Measurements from ENCODE around the gene FAM184B. TPM values are rescaled to one million over a fixed set of nuclear protein-coding genes. Genes with fewer than 3 reads are reported as not detected.

FAM184B gene
- total RNA-seq, 1 donor from 2014 or later = not detected

- no peaks in the 10 kb centered on the region for H3K9me3 ChIP-seq
- no peaks in the 10 kb centered on the region for H3K27me3 ChIP-seq
- no peaks in the 10 kb centered on the region for H3K4me1 ChIP-seq
- TF ChIP-seq POLR2A (IDR thresholded peaks at IDR 0.05) (no peak), POLR2AphosphoS5 (IDR thresholded peaks at IDR 0.05; ENCODE audit: insufficient read depth in 1 of 2, low read depth in 1 of 2) (no peak), CTCF (IDR thresholded peaks at IDR 0.05) (no peak)
- H3K4me3 ChIP-seq = no peak overlapping the region
- DNase-seq (ENCODE audit: extremely low spot score in 2 of 2) = no peak
- H3K36me3 ChIP-seq = no peaks in the 10 kb centered on the region
- intact Hi-C loops (cut with DNase I) = no loop called here
- H3K27ac ChIP-seq = no peak overlapping the region
Observed at GRCh38 chr4:17740702-17741101, 40.7 kb downstream of the FAM184B start.

- Histone ChIP-seq H3K27me3 (no peaks in the 10 kb centered on the region), H3K36me3 (no peaks in the 10 kb centered on the region), H3K27ac (no peak overlapping the region), H3K4me3 (no peak overlapping the region), H3K9me3 (no peaks in the 10 kb centered on the region), H3K4me1 (no peaks in the 10 kb centered on the region)
- no peak for TF ChIP-seq POLR2AphosphoS5 (IDR thresholded peaks at IDR 0.05; ENCODE audit: insufficient read depth in 1 of 2, low read depth in 1 of 2)
- no peak for TF ChIP-seq CTCF (IDR thresholded peaks at IDR 0.05)
- TF ChIP-seq POLR2A (IDR thresholded peaks at IDR 0.05) = no peak
- DNase-seq (ENCODE audit: extremely low spot score in 2 of 2) = no peak
- intact Hi-C loops (cut with DNase I) = no loop called here
Observed at GRCh38 chr4:17736484-17736883, 44.9 kb downstream of the FAM184B start.

- no peak for DNase-seq (ENCODE audit: extremely low spot score in 2 of 2)
- no peaks in the 10 kb centered on the region for H3K36me3 ChIP-seq
- H3K9me3 ChIP-seq = no peaks in the 10 kb centered on the region
- H3K27ac ChIP-seq = no peak overlapping the region
- no peaks in the 10 kb centered on the region for H3K27me3 ChIP-seq
- intact Hi-C loops (cut with DNase I) = no loop called here
- H3K4me1 ChIP-seq = no peaks in the 10 kb centered on the region
- TF ChIP-seq POLR2A (IDR thresholded peaks at IDR 0.05) = no peak
- no peak for TF ChIP-seq CTCF (IDR thresholded peaks at IDR 0.05)
- TF ChIP-seq POLR2AphosphoS5 (IDR thresholded peaks at IDR 0.05; ENCODE audit: insufficient read depth in 1 of 2, low read depth in 1 of 2) = no peak
- H3K4me3 ChIP-seq = no peak overlapping the region
Observed at GRCh38 chr4:17726911-17727310, 54.5 kb downstream of the FAM184B start.

GRCh38 chr4:17723648-17724047, 57.8 kb downstream of the FAM184B start:
- H3K4me1 ChIP-seq = no peaks in the 10 kb centered on the region
- no peak for DNase-seq (ENCODE audit: extremely low spot score in 2 of 2)
- no peak for TF ChIP-seq POLR2AphosphoS5 (IDR thresholded peaks at IDR 0.05; ENCODE audit: insufficient read depth in 1 of 2, low read depth in 1 of 2)
- TF ChIP-seq POLR2A (IDR thresholded peaks at IDR 0.05) = no peak
- TF ChIP-seq CTCF (IDR thresholded peaks at IDR 0.05) = no peak
- H3K27ac ChIP-seq = no peak overlapping the region
- intact Hi-C loops (cut with DNase I) = no loop called here
- no peaks in the 10 kb centered on the region for H3K36me3 ChIP-seq
- no peak overlapping the region for H3K4me3 ChIP-seq
- H3K27me3 ChIP-seq = no peaks in the 10 kb centered on the region
- no peaks in the 10 kb centered on the region for H3K9me3 ChIP-seq

- intact Hi-C loops (cut with DNase I) = no loop called here
- TF ChIP-seq POLR2AphosphoS5 (IDR thresholded peaks at IDR 0.05; ENCODE audit: insufficient read depth in 1 of 2, low read depth in 1 of 2) = no peak
- no peak for TF ChIP-seq CTCF (IDR thresholded peaks at IDR 0.05)
- DNase-seq (ENCODE audit: extremely low spot score in 2 of 2) = no peak
Observed at GRCh38 chr4:17722356-17722700, 59.1 kb downstream of the FAM184B start.

More at GRCh38 chr4:17722356-17722700, 59.1 kb downstream of the FAM184B start:
- no peaks in the 10 kb centered on the region for H3K4me1 ChIP-seq
- H3K9me3 ChIP-seq = no peaks in the 10 kb centered on the region
- H3K27me3 ChIP-seq = no peaks in the 10 kb centered on the region
- no peaks in the 10 kb centered on the region for H3K36me3 ChIP-seq
- no peak overlapping the region for H3K27ac ChIP-seq
- H3K4me3 ChIP-seq = no peak overlapping the region

Measured in vagina (tissue), 2 donors.